Lower lobe of right lung (tissue), 2 donors: Measurements from ENCODE around the gene S100A7. TPM values are rescaled to one million over a fixed set of nuclear protein-coding genes. Genes with fewer than 3 reads are reported as not detected.
"Not testable (repeated sequence)": the region's sequence is repeated elsewhere in the genome, so short reads cannot be mapped to it uniquely, and the experiment has no call there.

Source experiments
- ATAC-seq, 2 donors: fragments of 200-7000 bp; cut with Tn5 transposase; one replicate each; pipeline ENCODE4 v1.9.1; 2020 to 2022; ENCODE audit warnings: mild to moderate bottlenecking in 2 of 2, moderate library complexity in 2 of 2
- DNase-seq: peaks from one replicate; pipeline ENCODE4 v3.0.0-alpha.2; 2020
- H3K27ac ChIP-seq: fragments of 200-600 bp; one replicate; pipeline ENCODE4 v1.8.0; 2022
- H3K27me3 ChIP-seq: fragments of 200-600 bp; one replicate; pipeline ENCODE4 v1.8.0; 2022; ENCODE audit warnings: low read depth
- H3K36me3 ChIP-seq: fragments of 200-600 bp; one replicate; pipeline ENCODE4 v1.8.0; 2022; ENCODE audit warnings: mild to moderate bottlenecking
- H3K4me1 ChIP-seq: fragments of 200-600 bp; one replicate; pipeline ENCODE4 v1.8.0; 2022
- H3K4me3 ChIP-seq: fragments of 200-600 bp; one replicate; pipeline ENCODE4 v1.8.0; 2022; ENCODE audit warnings: mild to moderate bottlenecking
- H3K9me3 ChIP-seq: fragments of 200-600 bp; one replicate; pipeline ENCODE4 v1.8.0; 2022
- CTCF ChIP-seq: fragments of 200-600 bp; IDR thresholded peaks from one replicate; pipeline ENCODE4 v1.8.0; 2022; ENCODE audit warnings: antibody characterized with exemption, mild to moderate bottlenecking
- intact Hi-C: fragments of 100-400 bp; cut with DNase I; formaldehyde crosslinking; loops from one replicate; pipeline ENCODE4 v1.11.0; 2022
- total RNA-seq: library from RNA; stranded (reverse); fragmentation: NEBNext Ultra II Directional; extraction: Animal tissue kit (Norgen Biotek cat#: 25700); gene quantifications from one replicate; pipeline ENCODE4 v1.2.1, GENCODE V29; 2021
- donor health status: DM: no; HTN: yes; CAD: no; lungs with severe emphysema.

The S100A7 gene
- total RNA-seq, 1 donor from 2014 or later = not detected

DNA sequence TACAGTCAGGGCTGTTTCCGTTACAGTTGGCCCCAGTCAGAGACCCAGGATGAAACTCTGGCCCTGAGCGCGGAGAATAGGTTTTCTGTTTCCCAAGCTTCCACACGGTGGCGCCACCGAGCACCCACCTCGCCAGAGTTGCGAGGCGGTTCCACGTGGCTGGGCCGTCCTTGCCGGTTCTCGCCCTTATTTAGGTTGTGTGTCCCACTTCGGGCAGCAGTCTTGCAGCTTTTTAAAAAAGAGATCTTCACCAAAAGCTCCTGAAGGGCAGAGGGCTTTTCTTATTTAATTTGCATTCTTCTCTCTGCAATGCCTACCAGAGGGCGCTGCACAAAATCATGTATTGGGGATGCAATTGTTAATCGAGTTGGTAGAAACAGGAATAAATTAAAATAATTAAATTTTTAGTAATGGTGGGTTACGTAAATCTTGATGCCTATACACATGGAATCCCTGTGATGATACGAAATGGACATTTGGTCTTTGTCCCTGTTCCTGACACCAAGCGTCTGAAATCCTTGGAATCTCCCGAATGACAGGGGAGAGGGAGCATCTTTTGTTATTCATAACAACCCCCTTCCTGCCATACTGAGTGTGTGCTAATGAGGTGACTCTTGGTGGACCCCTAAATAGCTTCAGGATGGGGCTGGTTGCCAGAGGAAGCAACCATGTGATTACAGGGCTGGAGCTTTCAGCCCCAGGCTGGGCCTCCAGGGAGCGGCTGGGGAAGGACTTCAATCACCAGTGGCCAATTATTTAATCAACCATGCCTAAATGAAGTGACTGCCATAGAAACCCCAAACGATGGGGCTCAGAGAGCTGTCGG, 5.6 kb upstream of the S100A7 start:
- H3K27me3 ChIP-seq = peaks cover 4% of the 10 kb centered on the region
- intact Hi-C loops = no loop called here
- no peaks in the 10 kb centered on the region for H3K36me3 ChIP-seq
- DNase-seq (peak; percentile 69), ATAC-seq (peak; percentile 77 to 83)
- TF ChIP-seq CTCF = peak; percentile 77
- H3K27ac ChIP-seq = no peak overlapping the region
- H3K4me3 ChIP-seq = no peak overlapping the region
- peaks cover 4% of the 10 kb centered on the region for H3K4me1 ChIP-seq
- no peaks in the 10 kb centered on the region for H3K9me3 ChIP-seq

DNA sequence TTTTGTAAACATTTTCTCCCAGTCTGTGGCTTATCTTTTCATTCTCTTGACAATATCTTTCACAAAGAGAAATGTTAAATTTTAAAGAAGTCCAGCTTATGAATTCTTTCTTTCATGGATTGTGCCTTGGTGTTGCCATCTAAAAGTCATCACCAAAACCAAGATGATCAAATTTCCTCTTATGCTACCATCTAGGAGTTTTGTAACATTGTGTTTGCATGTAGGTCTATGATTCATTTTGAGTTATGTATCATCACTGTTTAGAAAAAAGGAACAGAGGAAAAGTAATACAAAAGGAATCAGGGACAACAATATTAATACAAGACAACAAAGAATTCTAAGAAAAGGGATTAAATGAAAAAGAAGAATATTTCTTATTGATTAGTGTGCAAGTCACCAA, 2.3 kb upstream of the S100A7 start:
- ATAC-seq, H3K9me3 ChIP-seq, DNase-seq, H3K36me3 ChIP-seq, intact Hi-C loops, H3K4me1 ChIP-seq, H3K27ac ChIP-seq, H3K27me3 ChIP-seq, H3K4me3 ChIP-seq: not testable (repeated sequence)

DNA sequence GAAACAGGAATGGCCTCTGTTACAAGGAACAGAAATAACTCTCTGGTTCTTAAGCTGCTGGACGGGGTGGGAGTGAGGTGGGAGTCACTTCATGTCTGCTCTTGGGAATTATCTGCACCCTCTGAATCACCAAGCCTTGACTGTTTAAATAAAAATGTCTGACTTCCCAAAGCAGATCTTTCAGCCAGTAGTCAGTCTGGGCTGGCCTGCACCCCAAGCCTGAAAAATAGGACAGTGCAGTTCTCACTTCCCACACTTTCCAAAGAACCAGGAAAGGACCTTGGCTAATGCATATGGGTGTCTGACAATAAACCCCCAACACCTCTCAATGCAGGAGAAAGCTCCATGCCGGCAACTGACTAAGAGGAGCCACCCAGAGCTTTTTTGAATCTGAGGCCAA, 796 bp downstream of the S100A7 start:
- Histone ChIP-seq H3K27ac (no peak overlapping the region), H3K9me3 (no peaks in the 10 kb centered on the region), H3K27me3 (no peaks in the 10 kb centered on the region), H3K4me3 (no peak overlapping the region), H3K36me3 (no peaks in the 10 kb centered on the region), H3K4me1 (no peaks in the 10 kb centered on the region)
- intact Hi-C loops = no loop called here
- ATAC-seq (no peak), DNase-seq (no peak)
- TF ChIP-seq CTCF = no peak

GRCh38 chr1:153456396-153456795, 4.1 kb downstream of the S100A7 start:
- TF ChIP-seq CTCF = no peak
- no peaks in the 10 kb centered on the region for H3K4me1 ChIP-seq
- no peak overlapping the region for H3K27ac ChIP-seq
- H3K36me3 ChIP-seq = no peaks in the 10 kb centered on the region
- H3K9me3 ChIP-seq = no peaks in the 10 kb centered on the region
- intact Hi-C loops = no loop called here
- ATAC-seq = no peak
- no peak for DNase-seq
- H3K4me3 ChIP-seq = no peak overlapping the region
- peaks cover 6% of the 10 kb centered on the region for H3K27me3 ChIP-seq

GRCh38 chr1:153448851-153449250, 11.6 kb downstream of the S100A7 start:
- H3K4me3 ChIP-seq, DNase-seq, H3K36me3 ChIP-seq, H3K4me1 ChIP-seq, ATAC-seq, intact Hi-C loops, H3K27ac ChIP-seq, H3K9me3 ChIP-seq: not testable (repeated sequence)
- H3K27me3 ChIP-seq = peaks cover 13% of the 10 kb centered on the region

DNA sequence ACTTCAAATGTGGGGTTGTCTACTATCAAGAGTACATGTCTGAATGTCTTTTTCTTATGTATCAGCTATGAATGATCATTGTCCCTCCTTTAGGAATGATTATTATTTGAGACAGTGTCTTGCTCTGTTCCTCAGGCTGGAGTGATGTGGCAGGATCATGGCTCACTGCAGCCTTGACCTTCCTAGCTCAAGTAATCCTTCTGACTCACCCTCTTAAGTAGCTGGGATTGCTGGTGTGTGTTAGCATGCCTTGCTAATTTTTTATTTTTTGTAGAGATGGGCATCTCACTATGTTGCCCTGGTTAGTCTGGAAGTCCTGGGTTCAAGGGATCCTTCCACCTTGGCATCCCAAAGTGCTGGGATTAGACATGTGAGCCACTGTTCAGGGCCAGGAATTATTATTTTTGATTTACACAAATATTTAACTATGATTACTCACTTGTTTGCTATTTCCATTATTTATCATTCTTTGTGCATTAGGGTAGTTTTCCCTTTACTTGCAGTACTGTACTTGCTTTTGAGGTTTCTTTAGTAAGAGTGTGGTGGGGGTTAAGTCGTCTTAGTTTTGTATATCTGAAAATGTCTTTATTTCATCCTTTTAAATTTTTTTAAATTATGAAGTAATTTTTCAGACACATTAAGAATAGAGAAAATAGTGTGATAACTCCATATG, 12.8 kb downstream of the S100A7 start:
- Histone ChIP-seq H3K9me3 (no peaks in the 10 kb centered on the region), H3K27me3 (peaks cover 20% of the 10 kb centered on the region), H3K4me3 (no peak overlapping the region), H3K27ac (no peak overlapping the region), H3K36me3 (no peaks in the 10 kb centered on the region), H3K4me1 (no peaks in the 10 kb centered on the region)
- intact Hi-C loops = no loop called here
- ATAC-seq (no peak), DNase-seq (no peak)
- TF ChIP-seq CTCF = no peak
